Stimulated activated CD8-positive, alpha-beta memory T cell treated with anti-CD3 and anti-CD28 coated beads, Interleukin-12 subunit alpha, Interleukin-12 subunit beta, amount 100 ng/mL, for 24 hours (primary cell): ENCODE data around the gene EXOC4.

ENCODE experiments used
- DNase-seq: peaks from one replicate; pipeline ENCODE4 v3.0.0-alpha.2; 2020; ENCODE audit errors: extremely low read depth

The EXOC4 gene

DNA sequence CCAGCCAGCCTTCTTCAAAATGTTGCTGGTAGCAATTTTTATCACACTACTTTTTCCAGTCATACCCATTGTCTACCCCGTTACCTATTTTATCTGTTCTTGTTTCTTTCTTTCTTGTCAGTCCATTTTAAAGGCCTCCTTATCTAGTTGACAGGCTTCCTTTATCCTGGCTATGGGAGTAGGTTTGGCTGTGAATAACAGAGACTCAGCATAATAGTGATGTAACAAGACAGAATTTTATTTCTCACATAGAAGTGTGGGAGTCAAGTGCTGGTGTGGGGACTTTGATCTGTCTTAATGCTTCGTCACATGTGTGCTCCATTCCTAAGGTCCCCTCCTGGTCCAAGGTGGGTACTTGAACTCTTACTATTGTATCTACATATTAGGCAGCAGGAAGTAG is 283.6 kb downstream of the EXOC4 start:
- DNase-seq, result no peak

DNA sequence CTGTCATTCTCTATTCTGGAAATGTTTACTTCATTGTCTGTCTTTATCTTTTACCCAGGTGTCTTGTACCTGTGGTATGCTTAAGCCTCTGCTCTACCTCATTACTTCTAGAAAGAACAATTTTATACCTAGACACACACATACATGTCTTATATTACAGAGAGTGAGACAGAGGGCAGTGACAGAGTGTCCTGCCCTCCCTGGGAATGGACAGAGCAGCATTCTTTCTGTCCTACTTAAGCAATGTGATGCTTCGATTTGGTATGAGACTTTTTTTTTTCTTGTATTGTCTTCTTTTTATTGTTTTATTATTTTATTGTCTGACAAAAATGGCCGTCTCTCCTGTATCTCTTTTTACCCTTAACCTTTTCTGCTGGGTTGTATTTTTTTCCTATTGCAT is 286.1 kb downstream of the EXOC4 start:
- no peak for DNase-seq

DNA sequence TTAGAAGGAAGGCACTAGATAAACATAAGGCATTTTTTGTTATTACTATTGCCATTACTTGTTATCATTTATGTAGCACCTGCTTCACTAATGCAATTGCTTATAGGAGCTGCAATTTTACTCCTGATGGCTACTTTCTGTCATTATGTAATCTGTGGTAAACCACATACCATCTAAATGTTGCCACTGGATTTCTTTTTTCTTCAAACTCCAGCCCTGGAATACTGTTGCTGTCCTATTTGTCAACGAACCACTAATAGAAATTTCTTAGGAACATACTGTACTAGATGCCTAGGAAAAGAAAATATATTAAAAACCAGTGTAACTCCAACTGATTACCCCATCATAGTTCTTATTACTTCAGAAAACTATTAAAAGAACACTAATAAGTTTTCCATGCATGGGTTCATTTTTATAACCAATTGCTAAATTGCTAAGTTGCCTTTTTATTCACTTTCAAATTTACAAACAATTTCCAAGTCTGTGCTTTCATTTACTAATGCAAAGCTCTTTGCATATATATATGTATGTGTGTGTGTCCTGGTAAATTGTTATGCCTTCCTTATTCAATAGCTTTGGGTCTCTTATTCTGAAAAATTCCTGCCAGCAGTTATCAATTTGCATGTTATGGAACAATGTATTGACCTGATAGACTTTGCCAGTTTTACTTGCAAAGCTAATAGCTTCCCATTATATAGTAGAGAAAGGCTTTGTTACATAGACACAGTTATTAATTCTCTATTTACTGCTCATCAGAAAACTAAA is 287.4 kb downstream of the EXOC4 start:
- no peak for DNase-seq

DNA sequence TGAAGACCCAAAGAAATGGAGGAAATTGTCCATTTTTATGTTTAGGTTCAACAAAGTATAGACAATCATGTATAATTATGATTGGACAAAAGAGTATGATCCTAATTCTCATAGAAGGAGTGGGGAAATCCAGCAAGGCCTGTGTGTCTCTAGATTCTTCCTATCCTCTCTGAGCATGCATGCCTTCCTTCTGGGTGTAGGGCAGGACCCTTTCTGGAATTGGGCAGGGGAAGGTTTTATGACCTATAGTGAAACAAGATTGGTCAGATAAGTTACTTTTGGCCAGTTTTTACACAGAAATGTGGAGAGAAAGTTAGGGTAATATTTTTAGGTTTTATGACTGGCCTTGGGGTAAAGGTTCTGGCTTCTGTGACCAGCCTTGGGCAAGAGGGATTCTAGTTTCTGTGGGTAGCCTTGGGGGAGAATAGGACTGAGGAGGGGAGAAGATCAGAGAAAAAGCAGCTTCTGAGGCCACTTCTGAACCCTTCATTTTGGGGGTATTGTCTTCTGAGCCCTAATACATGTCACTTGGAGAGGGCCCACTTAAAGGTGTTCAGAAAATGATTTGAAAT is 289.4 kb downstream of the EXOC4 start:
- DNase-seq, result no peak

DNA sequence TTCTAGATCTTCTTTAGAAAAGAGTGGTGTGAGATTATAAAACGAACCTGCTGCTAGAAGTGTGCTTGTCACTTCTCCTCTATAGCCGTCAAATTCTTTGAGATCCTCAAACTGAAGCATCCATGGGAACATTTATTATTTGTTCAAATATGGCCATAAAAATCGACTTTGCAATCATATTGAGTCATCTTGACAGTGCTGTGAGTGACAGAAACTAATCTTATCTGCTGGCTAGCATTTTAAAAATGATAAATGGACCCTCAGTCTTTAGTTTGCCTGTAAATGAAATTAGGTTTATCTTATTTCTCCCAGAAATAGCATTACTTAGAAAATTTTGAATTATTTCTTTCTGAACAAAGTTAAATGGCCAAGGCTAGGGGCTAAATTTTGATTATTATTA is 290.8 kb downstream of the EXOC4 start:
- no peak for DNase-seq

DNA sequence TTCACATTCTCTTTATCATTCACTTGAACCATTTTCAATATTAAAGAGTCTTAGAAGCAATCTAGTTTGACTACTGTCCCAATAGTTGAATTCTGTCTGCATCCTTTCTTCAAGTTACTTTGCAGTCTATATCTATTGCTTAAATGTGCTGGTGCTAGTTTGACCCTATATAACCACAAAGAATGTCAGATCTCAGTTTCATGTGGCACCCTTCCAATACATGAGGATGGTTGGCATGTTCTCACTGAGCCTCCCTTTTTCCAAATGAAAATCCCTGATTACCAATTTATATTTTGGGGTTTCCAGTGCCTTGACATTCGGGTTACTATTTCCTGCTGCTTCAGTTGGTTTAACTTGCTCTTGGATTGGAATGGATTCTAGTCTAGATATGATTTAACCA is 292.7 kb downstream of the EXOC4 start:
- DNase-seq, result no peak

DNA sequence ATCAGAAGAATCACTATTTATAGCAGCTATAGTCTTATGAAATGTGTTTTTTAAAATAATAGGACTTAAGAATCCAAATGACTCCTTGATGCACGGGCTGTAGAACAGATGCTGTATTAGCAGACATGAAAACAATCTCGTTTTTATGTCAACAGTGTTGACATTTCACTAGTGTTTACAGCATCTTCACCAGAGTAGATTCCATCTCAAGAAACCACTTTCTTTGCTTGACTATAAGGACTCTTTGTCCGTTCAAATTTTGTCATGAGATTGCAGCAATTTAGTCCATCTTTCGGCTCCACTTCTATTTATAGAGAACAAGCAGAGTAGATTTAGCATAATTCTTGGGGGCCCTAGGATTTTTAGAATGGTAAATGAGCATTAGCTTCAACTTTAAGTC is 295.1 kb downstream of the EXOC4 start:
- no peak for DNase-seq

DNA sequence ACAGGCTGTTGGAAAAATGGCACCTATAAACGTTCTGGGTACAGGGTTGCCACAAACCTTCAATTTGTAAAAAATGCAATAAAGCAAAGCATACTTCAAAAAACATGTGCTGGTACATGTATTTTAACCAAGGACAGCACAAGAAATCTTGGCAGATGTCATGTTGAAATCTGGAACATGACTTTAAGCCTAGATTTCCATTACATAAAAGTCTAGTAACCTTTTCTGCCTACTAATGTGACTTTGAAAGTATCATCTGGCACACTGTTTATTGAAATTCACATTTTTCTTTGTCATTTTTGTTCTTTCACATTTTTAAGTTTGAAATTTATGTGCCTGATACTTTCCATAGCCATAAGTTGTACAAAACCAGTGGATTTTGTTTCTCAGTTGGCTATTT is 296.8 kb downstream of the EXOC4 start:
- DNase-seq, result no peak

DNA sequence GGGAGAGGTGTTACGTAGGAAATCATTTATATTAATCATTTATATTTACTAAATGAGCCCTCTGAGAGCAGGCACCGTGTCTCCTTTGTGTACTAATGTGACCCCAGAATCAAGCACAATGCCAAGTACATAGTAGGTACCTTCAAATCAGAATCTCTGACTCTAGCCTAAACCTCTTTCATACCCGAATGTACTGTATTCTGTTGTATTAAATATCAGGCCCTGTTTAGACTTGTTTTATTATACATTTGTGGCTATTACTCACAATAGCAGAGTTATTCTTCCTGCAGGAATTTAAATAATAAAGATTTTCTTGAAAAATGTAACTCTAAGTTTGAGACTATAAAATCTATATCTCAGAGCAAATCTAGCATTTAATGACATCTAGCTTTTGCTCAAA is 297.3 kb downstream of the EXOC4 start:
- DNase-seq, result no peak

DNA sequence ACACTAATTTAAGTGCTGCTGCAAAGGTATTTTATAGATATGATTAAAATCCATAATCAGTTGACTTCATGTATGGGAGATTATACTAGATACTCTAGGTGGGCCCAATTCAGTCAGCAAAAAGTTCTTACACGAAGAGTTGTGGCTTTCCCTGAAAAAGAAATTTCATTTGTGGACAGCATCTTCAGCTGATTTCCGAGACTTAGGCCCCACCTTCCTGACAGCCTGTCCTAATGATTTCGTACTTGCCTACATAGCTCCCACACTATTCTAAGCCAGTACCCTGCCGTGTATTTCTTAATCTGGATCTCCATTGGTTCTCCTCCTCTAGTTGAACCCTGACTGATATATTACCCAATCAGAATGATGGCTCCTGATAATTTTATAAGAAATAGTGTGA is 297.9 kb downstream of the EXOC4 start:
- no peak for DNase-seq

DNA sequence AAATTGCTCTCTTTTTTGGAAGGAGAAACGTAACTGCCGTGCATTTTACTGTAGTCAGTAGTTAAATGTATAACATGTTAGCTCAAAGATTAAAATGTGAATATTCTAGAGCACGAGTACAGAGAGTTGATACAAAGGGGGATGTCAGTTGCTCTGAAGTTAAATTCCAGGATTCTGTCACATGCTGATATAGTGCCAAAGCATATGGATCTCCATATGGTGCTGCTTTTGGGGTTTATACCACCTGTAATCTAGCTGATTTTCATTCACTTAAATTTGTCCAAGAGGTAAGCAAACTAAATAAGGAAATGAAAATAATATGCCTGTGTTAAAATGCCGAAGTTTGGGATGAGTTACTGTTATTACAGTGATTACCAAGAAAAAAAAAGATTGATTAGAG is 298.6 kb downstream of the EXOC4 start:
- DNase-seq, result no peak

DNA sequence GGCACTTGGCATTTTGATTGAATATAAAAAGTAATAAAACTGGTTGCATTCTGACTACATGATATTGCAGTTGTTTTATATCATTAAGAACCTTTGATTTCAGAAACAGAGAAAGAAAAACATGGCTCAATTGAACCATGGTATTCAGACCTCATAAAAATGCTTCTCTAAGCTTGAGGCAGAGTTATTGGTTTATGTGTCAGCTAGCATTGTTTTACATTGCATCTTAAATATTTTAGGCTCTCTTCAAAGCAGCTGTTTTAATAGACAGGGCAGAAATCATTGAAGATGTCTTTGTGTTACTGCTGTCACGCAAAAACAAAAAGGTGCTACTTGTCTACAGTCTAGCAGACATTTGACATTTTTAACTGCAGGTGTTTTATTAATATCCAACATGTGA is 299.2 kb downstream of the EXOC4 start:
- no peak for DNase-seq

DNA sequence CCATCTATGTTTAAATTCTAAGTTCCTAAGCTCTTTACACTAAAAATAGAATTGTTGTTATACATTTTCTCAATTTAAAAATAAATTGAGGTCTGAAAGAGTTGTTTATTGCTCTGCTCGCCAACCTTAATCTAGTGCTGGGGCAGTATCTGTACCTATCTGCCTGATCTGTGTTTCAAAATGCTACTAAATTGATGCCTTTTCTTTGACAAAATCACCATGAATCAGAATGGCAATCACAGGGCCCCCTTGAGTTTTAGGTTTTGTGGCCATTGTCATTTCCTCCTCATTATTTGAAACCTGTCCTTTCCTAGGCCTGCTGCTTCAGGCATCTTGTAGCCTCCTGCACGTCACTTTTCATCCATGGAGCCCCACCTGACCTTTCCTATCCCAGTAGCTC is 301.5 kb downstream of the EXOC4 start:
- DNase-seq, result no peak

DNA sequence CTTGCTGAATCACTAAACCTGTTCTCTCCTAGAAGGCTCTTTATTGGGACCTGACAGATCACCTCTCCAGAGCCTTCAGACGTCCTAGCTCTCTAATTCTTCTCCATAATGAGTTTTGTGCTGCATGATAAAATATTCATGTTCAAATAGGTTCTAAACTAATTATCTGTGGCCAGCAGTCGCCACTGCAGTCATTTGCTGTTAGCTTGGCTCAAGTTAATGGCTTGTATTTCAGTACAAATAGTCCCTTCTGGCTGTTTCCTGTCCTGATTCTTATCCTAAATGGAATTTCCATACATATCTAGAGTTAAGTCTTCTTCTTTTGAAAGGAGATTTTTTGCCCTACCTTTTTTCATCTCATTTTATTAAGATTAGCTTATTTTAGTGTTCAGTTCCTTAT is 303.2 kb downstream of the EXOC4 start:
- DNase-seq, result no peak

DNA sequence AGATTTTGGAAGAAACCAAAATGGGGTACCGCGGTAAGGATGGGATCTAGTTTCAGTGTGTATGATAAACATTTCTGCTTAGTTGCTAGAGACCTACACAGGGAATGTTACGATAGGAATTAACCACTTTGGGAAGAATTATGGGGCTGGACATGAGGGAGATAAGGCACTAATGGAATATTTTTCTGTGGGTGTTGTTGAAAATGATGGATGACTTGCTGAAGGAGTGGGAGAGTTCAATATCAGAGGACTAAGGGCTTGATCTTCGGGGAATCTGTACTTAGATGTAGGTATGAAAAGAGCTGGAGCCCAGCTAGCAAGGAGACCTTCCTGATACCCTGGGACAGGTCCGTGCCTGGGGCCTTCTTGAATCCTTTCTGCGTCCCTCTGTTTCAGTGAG is 303.7 kb downstream of the EXOC4 start:
- no peak for DNase-seq

DNA sequence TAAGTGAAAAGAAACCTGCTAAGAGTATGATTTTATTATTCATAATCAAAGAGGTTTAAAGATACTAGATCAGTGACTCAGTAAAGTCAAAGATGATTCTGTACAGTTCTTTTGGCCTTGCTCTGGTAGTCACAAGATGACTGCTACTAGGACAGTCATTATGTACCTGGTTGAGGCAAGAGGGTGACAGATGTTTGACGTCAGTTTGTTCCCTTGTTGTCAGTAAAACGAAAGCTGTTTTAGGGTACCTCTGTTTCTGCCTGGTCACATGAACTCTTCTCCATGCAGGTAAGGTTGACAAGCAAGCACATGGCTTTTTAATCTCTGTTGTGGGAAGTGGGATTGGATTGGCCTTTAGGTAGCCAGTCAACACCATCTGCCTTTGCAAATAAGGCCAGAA is 308.0 kb downstream of the EXOC4 start:
- DNase-seq, result no peak

DNA sequence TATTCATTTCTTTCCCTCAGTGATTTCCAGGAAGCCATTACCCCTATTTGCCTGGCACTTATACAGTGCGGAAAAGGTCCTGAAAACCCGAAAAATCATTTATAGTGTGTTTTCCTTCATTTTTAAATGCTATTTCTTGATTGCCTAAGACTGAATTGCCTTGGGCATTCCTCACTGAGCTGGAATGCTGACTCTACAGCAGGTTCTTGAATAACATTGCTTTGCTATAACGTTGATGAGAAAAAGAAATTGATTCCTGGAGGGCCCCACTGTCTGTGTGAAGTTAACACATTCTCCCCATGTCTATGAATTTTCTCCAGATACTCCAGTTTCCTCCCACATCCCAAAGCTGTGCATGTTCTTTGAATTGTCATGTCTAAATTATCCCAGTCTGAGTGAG is 308.5 kb downstream of the EXOC4 start:
- no peak for DNase-seq

DNA sequence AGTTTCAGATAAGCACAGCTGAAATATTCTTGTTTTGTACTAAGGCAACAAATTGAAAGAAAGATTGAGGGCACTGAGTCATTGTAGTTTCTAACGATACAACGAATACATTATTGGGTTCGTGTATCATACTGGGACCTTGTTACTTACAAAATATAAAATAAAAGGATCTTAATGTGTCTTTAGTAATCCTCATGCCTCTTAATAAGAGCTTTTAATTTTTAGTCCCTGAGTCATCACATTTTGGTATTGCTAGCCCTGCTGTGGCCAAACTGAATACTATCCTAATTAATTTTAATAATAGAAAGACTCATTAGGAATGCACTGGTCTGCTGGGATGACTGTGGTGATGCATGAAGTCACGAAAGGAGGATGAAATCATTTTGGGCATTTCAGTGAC is 309.7 kb downstream of the EXOC4 start:
- DNase-seq, result no peak

DNA sequence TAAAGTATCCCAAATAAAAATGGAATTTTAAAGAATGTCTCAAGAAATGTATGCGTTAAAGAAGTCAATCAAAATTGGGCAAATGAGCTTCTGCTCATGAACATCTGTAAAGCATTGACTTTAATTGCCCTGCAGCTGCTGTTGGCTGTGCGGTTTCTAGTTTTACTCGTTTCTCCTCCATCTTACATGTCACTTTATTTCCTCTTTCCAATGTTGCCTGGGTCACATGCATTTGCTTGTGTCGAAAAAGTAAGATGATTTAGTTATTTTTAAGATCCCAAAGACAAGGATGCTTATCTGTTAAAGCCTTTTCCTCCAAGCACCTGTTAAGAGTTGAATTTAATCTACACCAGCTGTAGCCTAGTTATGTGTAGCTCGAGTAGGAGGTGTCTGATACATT is 310.4 kb downstream of the EXOC4 start:
- no peak for DNase-seq

DNA sequence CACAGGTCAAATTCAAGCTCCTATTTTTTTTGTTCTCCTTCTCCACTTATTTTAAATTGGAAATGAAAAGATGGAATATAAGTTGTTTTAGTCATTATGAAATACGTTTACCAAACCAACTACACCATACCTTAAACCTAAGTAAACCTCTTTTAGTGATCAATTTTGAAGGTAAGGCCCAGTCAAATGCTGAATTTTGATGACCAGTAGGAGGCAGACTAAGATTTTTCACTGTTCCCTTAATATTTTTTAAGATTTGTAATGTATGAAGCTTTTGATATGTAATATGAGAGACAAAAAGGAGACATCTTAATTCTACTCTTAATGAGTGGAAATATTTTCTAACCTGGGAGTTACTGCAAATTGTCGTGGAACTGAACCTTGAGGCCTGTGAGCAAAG is 311.6 kb downstream of the EXOC4 start:
- DNase-seq, result no peak

DNA sequence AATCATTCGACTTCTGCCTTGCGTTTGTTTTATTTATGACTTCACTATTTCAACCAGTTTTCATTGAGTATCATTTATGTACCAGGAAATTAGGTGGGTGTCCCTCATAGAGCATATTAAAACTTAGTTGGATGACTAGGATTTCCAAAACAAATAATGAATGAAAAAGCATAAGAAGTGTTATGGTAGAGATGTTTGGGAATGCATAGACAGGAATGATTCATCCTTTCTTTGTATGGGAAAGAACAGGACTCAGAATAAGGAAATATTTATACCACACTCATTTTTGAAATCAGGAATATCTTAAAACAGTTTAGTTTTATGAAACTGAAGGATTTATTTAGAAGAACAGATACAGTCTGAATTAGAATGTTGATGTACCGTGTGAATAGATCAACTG is 315.7 kb downstream of the EXOC4 start:
- DNase-seq, result no peak

DNA sequence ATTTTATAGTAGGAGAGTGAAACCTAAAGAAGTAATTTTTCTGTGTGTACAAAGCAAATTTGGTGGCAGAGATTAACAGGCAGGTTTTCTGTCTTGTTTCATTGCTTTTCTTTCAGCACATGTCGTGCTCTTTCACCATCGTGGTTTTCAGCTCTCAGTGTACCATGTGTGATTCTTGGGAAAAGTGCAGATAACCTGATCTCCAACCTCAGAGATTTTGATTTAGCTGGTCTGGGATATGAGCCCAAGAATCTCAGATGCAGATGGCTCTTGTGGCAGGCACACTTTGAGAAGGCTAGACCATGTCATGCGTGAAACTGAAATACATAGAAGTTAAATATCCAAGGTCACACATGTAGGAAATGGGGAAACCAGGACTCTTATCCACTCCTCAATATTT is 317.4 kb downstream of the EXOC4 start:
- DNase-seq, result no peak

DNA sequence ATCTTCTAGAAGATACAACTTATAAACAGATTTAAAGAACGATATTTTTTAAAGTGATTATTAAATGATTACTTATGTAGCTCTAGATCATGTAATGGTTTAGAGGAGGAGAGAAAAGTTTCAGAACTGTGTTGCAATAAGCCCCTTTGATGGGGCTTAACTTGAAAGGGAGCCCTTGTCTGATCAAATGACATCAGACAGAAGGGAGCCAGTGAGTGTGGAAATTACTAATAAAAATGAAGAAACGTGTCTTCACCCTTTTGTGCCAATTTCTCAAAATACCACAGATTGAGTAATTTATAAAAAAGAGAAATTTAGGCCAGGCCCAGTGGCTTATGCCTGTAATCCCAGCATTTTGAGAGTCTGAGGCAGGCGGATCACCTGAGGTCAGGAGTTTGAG is 318.2 kb downstream of the EXOC4 start:
- no peak for DNase-seq

DNA sequence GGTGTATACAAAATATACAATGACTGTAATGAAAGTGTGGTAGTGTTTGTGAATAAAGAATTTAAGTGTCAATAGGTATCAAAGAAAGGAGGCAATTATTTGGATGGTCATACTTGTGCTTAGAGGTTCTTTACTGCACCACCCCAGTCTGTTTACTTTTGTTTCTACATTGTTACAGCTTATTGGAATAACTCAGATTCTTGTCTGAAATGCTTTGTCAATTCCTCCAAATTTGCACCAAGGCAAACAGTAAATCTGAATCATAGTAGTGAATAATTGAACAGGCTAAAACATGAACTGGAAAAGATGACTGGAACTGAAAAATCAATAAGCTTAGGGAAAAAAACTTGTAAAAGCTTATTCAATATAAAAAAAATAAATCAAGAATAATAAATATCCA is 319.2 kb downstream of the EXOC4 start:
- DNase-seq, result no peak
